HG03280 (cell line): ENCODE data around the gene ACKR1.
A peak's percentile ranks its signal among the peaks of the same experiment; 100 is the strongest.

Source experiments
- ATAC-seq: cut with Tn5 transposase; IDR thresholded peaks from one replicate; pipeline ENCODE4 v1.9.1; 2021; ENCODE audit warnings: mild to moderate bottlenecking, moderate library complexity; ENCODE audit not compliant: unreplicated experiment

ACKR1 gene

GRCh38 chr1:159187033-159187432 is 17.6 kb upstream of the ACKR1 start:
- no peak for ATAC-seq

- no peak for ATAC-seq
Observed at GRCh38 chr1:159187647-159188374, 16.9 kb upstream of the ACKR1 start.

GRCh38 chr1:159188375-159188788 is 16.3 kb upstream of the ACKR1 start:
- peak; percentile 66 for ATAC-seq

- ATAC-seq: no peak
Observed at GRCh38 chr1:159190441-159190840, 14.2 kb upstream of the ACKR1 start.

GRCh38 chr1:159196543-159196942 is 8.1 kb upstream of the ACKR1 start:
- ATAC-seq: no peak

GRCh38 chr1:159197561-159198557 is 6.8 kb upstream of the ACKR1 start:
- peak; percentile 79 for ATAC-seq

GRCh38 chr1:159199901-159200300 is 4.8 kb upstream of the ACKR1 start:
- no peak for ATAC-seq

- no peak for ATAC-seq
Observed at GRCh38 chr1:159200769-159201168, 3.9 kb upstream of the ACKR1 start.

- no peak for ATAC-seq
Observed at GRCh38 chr1:159201642-159202041, 3.0 kb upstream of the ACKR1 start.

GRCh38 chr1:159203610-159204009 is 1.1 kb upstream of the ACKR1 start:
- no peak for ATAC-seq

GRCh38 chr1:159205225-159205624 is 550 bp downstream of the ACKR1 start:
- ATAC-seq: no peak

GRCh38 chr1:159206110-159206509 is 1.4 kb downstream of the ACKR1 start:
- no peak for ATAC-seq

- no peak for ATAC-seq
Observed at GRCh38 chr1:159207080-159207479, 2.4 kb downstream of the ACKR1 start.

GRCh38 chr1:159207774-159208173 is 3.1 kb downstream of the ACKR1 start:
- ATAC-seq: no peak

GRCh38 chr1:159208175-159208825 is 3.6 kb downstream of the ACKR1 start:
- ATAC-seq: no peak

GRCh38 chr1:159209061-159209460 is 4.4 kb downstream of the ACKR1 start:
- no peak for ATAC-seq

GRCh38 chr1:159211331-159212136 is 6.9 kb downstream of the ACKR1 start:
- no peak for ATAC-seq

- no peak for ATAC-seq
Observed at GRCh38 chr1:159212596-159212995, 7.9 kb downstream of the ACKR1 start.

GRCh38 chr1:159214149-159214760 is 9.6 kb downstream of the ACKR1 start:
- ATAC-seq: peak; percentile 70
